ENCODE data around the gene PLSCR4. TPM values are rescaled to one million over a fixed set of nuclear protein-coding genes. Genes with fewer than 3 reads are reported as not detected.

Gene PLSCR4
- total and polyA plus RNA-seq, 2 donors (not counting 3 experiments of a cell fraction or from before 2014, with no cell fraction given), result 81.5 to 91.7 TPM

GRCh38 chr3:146279951-146280350 lies 29.0 kb upstream of the PLSCR4 start:
- intact Hi-C loops (cut with micrococcal nuclease), result loop anchor here (5.0 kb wide), 1 partner anchor 38 kb away; no protein-coding TSS in a partner anchor
- no peak overlapping the region for H3K4me2 ChIP-seq (ENCODE audit: insufficient read depth, low read length)
- CTCF ChIA-PET, result interaction anchor here (0.9 to 3.1 kb wide), 4 partner anchors 28 to 91 kb away, joined by 3 to 29 read pairs (median 5); no protein-coding TSS in a partner anchor

More at GRCh38 chr3:146279951-146280350, 29.0 kb upstream of the PLSCR4 start:
- Histone ChIP-seq H3K4me1 (ENCODE audit: control insufficient read depth, extremely low read depth, insufficient read depth, low read length) (peaks cover 41% of the 10 kb centered on the region), H3K9ac (replicated peaks; ENCODE audit: extremely low read depth, insufficient read depth, low read length) (no peak overlapping the region), H2AFZ (ENCODE audit: low read depth, low read length) (no peak overlapping the region), H3K9me1 (replicated peaks; ENCODE audit: control insufficient read depth, extremely low read depth, insufficient read depth, low read length) (no peaks in the 10 kb centered on the region), H3K36me3 (ENCODE audit: control insufficient read depth in 2 of 2, extremely low read depth in 1 of 2, insufficient read depth in 2 of 2, low read length in 2 of 2) (no peaks in the 10 kb centered on the region), H4K20me1 (replicated peaks; ENCODE audit: control insufficient read depth, extremely low read depth, insufficient read depth, low read length) (no peaks in the 10 kb centered on the region), H3K27ac (ENCODE audit: insufficient read depth, low read depth, low read length) (no peak overlapping the region), H3K79me2 (ENCODE audit: control insufficient read depth, insufficient read depth, low read length) (no peaks in the 10 kb centered on the region), H3K9me3 (replicated peaks; ENCODE audit: control insufficient read depth, insufficient read depth, low read length) (no peaks in the 10 kb centered on the region), H3K4me3 (replicated peaks in 1 of 3; ENCODE audit: insufficient read depth in 1 of 3, low read depth in 1 of 3, low read length in 3 of 3) (no peak overlapping the region), H3K27me3 (ENCODE audit: control insufficient read depth in 2 of 2, insufficient read depth in 2 of 2, low read length in 2 of 2) (no peaks in the 10 kb centered on the region)
- POLR2A ChIA-PET, result no interaction called here
- DNase-seq (ENCODE audit: low read depth, low spot score) (no peak), FAIRE-seq (no peak)
- no TSS peak for BruUV-seq (replicated peaks)
- no peak for TF ChIP-seq JUN (IDR thresholded peaks at IDR 0.05; ENCODE audit: borderline replicate concordance, insufficient read depth, insufficient read length, low read depth)
- no peak for TF ChIP-seq MYC (IDR thresholded peaks at IDR 0.05; ENCODE audit: low read depth, low read length)
- TF ChIP-seq GATA2 (IDR thresholded peaks at IDR 0.05; ENCODE audit: insufficient read depth, insufficient read length, low read depth, low read length), result no peak
- TF ChIP-seq EZH2 (IDR thresholded peaks at IDR 0.05; ENCODE audit: borderline replicate concordance, low read depth, low read length, severe bottlenecking), result no peak
- no peak for TF ChIP-seq MAX (IDR thresholded peaks at IDR 0.05; ENCODE audit: insufficient read depth, insufficient read length)
- no peak for TF ChIP-seq CTCF (IDR thresholded peaks at IDR 0.05; ENCODE audit: extremely low read depth in 1 of 2, insufficient read depth in 1 of 2, low read depth in 1 of 2, low read length in 2 of 2)
- no peak for TF ChIP-seq POLR2AphosphoS5 (IDR thresholded peaks at IDR 0.05; ENCODE audit: insufficient read depth, low read depth, low read length)
- no peak for TF ChIP-seq POLR2A (IDR thresholded peaks at IDR 0.05; ENCODE audit: low read depth, low read length)
- dilution Hi-C loops (cut with MboI; ENCODE audit: extremely low pct_ligation_motif_present, low sequenced_read_pairs), result no loop called here
